Fibroblast of upper back skin (primary cell): ENCODE results near the gene FAM98B.

ENCODE experiments used
- DNase-seq: peaks from one replicate; pipeline ENCODE4 v3.0.0-alpha.2; 2013

FAM98B gene

GRCh38 chr15:38509152-38509551 lies 55.2 kb downstream of the FAM98B start:
- DNase-seq: no peak

DNA sequence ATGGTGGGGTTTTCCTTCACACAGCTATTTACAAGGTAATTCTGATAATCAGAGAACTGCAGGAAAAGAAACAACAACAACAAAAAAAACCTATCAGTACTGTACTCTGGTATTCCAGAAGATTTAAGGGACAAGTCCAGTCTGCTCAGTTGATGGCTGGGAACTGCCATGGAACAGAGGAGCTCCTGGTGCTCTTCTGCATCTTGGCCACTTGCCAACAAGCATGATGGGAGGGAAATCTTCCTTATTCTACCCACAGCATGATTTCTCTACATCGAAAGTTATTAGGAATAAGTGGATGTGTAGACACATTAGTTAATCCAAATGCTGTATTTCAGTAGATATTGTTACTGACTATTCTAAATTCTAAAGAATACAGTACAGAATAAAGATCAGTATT lies 59.0 kb downstream of the FAM98B start:
- DNase-seq: no peak

DNA sequence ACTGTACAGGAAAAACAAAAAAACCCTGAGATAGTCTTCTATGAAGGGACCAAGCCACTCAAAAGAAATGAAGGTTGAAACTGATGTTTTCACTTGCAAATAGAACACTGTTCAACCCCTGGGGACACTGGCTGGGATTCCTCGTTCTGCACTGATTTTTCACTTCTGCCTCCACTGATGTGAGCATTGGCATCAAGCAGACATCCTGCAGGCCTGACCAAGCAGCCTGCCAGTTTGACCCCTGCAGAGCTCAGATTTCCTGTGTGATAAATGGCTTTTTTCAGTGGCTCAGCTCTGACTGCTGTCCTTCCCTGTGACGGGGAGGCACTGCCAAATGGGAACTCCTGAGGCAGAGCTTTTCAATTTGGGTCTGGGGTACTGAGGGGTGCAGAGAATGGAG lies 60.7 kb downstream of the FAM98B start:
- no peak for DNase-seq

GRCh38 chr15:38516626-38517025 lies 62.7 kb downstream of the FAM98B start:
- no peak for DNase-seq

DNA sequence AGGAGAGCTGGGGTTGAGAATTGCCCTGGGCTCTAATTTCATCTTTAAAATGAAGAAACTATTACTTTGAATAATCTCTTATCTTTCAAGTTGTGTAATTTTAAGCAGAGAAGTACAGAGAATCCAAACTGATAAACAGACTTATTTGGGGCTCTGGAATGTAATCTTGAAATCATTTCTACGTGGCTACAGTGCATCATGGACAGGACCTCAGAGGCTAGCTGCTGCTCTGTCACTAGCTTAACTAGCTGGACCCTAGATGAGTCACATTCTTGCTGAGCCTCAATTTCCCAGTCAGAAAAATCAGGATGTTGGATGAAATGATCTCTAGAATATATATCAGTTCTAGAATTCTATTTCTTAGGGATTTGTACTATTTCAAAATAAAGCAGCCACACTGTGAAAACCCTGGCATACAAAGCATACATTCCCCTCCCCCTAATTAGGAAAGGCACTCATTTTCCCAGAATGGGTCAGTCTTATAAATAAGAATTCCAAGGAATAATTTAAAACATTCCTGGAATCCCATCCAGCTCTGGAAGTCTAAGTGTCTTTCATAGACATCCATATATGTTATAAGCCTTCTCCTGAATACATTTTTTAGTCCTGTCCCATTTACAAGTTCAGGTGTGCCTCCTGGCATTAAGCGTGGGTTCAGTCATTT lies 63.5 kb downstream of the FAM98B start:
- no peak for DNase-seq

DNA sequence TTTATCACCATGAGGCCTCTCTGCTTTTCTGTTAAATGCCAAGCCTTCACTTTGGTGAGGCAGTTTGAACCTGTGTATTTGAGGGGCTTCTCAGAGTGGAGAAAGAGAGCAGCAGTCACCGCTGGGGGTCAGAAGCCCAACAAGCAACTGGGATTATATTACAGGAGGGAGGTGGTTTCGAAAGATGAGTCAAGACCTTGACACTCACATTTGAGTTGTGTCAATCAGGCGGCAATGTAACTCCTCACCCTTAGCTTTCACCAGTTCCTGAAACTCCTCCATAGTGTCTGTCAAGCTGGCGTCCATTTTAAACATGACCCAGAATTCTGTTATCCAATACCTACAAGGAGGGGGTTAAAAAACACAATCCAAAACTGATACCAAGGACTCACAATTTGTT lies 64.2 kb downstream of the FAM98B start:
- DNase-seq: no peak

DNA sequence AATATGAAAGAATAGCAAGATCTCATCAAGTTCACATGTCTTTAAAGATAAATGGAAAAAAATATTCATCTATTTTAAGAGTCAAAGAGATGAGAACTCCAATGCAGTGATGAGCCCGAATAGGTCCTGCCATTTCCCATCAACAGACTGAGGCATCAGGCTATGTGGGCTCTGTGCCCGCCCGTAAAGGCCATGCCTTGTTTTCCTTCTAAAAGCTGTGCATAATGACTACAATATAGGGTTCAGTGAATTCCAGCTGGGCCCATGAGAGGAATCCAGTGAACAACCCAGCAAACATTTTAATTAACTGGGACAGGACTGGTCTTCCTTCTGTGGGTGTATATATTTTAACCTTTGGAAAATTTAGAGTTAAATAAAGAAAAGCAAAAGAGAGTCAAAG lies 66.1 kb downstream of the FAM98B start:
- no peak for DNase-seq

DNA sequence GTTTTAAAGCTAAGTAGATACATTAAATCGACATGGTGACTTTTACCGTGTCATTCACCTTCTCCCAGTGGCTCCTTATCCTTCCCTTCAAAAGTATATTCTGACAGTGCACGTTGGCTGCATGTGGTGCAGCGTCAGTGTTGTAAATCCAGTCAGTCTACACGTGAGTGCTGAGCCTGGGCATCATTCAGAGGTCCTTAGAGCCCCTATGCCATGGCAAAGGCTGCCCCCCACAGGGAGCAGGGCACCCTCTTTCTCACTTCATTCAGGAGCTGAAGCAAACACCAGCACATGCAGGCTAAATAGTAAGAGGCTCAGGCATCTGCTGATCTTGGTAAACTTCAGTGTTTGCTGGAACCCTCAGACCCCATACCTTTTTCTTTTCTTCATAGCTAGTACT lies 67.4 kb downstream of the FAM98B start:
- DNase-seq: no peak

DNA sequence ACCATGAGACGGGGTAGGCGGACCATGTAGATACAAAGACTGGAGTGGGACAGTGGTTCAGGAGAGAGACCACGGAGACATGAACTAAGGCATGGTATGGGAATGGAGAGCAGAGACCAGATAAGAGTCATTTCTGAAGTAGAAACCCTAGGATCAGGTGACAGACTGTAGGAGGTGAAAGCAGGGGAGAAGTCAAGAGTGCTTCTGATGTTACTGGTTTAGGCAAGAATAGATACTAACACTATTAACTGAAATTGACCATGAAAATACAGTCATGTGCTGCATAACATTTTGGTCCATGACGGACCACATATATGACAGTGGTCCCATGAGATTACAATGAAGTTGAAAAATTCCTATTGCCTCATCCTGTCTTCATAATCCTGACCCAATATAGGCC lies 69.0 kb downstream of the FAM98B start:
- DNase-seq: no peak

DNA sequence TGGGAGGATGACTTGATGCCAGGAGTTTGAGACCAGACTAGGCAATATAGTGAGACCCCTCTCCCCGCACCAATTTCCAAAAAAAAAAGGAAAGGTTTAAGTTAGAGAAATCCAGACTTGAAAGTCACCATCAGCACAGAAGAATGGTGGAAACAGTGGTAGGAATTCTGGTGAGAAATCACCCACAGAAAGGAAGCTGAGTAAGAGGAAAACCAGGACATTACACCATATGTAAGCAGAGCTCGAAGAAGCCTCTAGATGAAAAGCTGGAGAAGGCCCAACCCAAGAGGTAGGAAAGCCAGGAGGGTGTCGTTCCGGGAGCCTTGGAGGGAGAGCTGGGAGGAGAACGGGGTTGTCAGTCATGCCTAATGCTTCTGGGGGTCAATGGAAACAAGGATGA lies 70.2 kb downstream of the FAM98B start:
- DNase-seq: no peak

DNA sequence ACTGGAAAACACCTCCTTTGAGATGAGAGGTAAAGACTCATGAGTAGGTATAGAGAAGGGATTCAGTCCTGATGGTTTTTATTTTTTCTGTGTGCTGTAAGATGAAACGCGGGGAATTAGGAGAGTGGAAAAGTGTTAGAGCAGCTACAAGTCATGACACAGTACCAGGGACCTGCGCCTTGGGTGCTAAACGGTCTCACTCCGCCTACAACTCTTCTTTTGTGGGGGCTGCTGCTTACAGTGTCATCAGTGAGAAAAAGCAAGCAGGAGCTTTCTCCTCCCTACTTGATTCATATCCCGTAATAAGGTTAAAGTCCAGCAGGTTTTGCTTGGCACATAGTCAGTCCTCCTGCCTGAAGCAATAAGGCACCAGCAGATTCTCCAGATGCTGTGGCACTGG lies 71.6 kb downstream of the FAM98B start:
- no peak for DNase-seq

- DNase-seq: no peak
Observed at GRCh38 chr15:38526158-38526557, 72.2 kb downstream of the FAM98B start.

GRCh38 chr15:38528294-38528693 lies 74.4 kb downstream of the FAM98B start:
- peak; percentile 64 for DNase-seq

DNA sequence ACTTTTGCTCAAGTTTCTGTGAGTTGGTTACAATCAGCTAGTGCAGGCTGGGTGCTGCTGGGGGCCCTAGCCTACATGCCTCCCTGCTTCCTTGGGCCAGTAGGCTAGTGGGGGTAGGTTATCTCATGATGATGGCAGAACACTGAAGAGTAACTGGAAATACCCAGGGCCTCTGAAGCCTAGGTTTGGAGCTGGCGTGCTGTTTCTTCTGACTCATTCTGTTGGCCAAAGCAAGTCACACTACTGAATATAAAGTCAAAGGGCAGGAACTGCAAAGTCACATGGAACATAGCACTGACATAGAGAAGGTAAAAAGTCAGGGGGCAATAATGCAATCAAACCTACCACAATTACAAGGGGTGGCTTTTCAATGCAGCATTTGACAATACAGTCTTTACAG lies 76.2 kb downstream of the FAM98B start:
- DNase-seq: no peak

- no peak for DNase-seq
Observed at GRCh38 chr15:38531509-38531908, 77.6 kb downstream of the FAM98B start.

DNA sequence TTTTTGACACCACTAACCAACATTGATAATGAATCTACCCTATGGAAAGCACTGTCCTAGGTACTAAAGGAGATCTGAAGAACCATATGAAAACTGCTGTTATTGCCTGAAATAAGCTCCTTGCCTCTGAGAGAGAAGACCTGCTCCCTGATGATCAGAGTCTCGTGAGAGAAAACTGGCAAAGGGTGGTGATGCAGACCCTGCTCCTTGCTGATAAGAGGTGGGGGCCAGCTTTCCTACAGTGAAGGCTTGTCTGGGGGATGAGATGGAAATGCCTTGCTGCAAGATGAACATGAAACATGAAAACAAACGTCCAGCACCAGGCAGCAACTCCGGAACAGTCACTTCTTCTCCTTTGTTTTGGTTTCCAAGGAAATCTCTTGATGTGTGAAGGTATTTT lies 78.8 kb downstream of the FAM98B start:
- no peak for DNase-seq

DNA sequence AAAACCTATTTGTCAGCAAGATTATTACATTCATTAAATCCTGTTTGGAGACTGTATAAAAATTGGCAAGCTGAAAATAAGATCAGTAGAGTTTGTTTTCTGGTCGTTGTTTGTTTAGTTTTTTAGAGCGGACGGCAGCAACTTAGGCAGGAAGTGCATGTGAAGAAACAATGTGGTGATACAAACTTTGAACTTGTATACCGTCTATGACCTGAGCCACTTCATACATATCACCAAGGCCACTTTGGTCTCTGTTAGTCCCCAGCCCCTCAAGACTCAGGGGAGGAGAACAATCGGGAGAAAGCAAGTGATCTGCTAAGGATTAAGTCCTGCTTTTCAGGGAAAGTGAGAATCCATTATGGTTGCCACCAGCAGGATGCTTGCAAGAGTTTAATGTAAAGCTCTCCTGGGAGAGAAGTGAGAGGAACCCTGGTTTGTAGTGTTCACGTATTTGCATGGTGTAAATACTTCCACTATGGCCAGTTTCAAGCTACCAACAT lies 79.5 kb downstream of the FAM98B start:
- DNase-seq: no peak

GRCh38 chr15:38533926-38534325 lies 80.0 kb downstream of the FAM98B start:
- no peak for DNase-seq

DNA sequence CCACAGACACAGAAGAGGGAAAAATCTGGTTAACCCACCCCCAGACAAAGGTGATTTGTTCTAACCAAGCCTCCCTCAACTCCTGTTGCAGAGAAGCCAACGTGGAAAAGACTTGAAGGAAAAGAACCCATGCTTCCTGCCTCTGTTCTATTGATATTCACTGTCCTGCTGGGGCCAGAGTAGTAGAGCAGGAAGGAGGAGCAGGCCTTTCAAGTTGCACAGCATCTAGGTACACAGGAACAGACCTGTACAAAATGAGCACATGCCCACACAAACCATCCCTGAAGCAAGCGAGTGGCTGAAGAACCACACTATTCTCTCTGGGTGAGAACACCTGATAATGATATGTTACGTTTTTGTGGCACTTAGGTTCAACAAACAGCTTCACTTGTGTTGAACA lies 80.8 kb downstream of the FAM98B start:
- no peak for DNase-seq

GRCh38 chr15:38535491-38536200 lies 81.7 kb downstream of the FAM98B start:
- peak; percentile 62 for DNase-seq

- DNase-seq: peak; percentile 96
Observed at GRCh38 chr15:38536201-38536676, 82.3 kb downstream of the FAM98B start.
